ENCODE results near the gene LBX1. TPM values are rescaled to one million over a fixed set of nuclear protein-coding genes. Genes with fewer than 3 reads are reported as not detected.

LBX1 gene
- total and polyA plus RNA-seq, 7 donors: 1.8 to 12.3 (median 7.4) TPM

- peaks cover 0 to 41% (median 7%) of the 10 kb centered on the region in 3 donors for H3K27me3 ChIP-seq (ENCODE audit: insufficient read depth in 3 of 3, low read length in 2 of 3)
- ATAC-seq: peak in 2 of 4 donors; percentile 13 to 30
- no peaks in the 10 kb centered on the region for H3K9me3 ChIP-seq
- no peaks in the 10 kb centered on the region for H3K36me3 ChIP-seq (ENCODE audit: insufficient read depth in 1 of 2, low read depth in 1 of 2)
- peak overlapping the region; percentile 86 for H3K4me3 ChIP-seq
- peaks cover 17% of the 10 kb centered on the region for H3K4me1 ChIP-seq
- TF ChIP-seq, protein P1, sequence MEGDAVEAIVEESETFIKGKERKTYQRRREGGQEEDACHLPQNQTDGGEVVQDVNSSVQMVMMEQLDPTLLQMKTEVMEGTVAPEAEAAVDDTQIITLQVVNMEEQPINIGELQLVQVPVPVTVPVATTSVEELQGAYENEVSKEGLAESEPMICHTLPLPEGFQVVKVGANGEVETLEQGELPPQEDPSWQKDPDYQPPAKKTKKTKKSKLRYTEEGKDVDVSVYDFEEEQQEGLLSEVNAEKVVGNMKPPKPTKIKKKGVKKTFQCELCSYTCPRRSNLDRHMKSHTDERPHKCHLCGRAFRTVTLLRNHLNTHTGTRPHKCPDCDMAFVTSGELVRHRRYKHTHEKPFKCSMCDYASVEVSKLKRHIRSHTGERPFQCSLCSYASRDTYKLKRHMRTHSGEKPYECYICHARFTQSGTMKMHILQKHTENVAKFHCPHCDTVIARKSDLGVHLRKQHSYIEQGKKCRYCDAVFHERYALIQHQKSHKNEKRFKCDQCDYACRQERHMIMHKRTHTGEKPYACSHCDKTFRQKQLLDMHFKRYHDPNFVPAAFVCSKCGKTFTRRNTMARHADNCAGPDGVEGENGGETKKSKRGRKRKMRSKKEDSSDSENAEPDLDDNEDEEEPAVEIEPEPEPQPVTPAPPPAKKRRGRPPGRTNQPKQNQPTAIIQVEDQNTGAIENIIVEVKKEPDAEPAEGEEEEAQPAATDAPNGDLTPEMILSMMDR (IDR thresholded peaks at IDR 0.05): peak; percentile 4
- WGBS, 3 donors: 1 to 3% (median 2%) methylated on average over 48 to 53 of the region's 53 CpGs
- peak in 1 of 2 donors; percentile 69 for DNase-seq
- H3K27ac ChIP-seq: peak overlapping the region; percentile 96
- intact Hi-C loops (cut with DNase I): loop anchor here in 1 of 2 donors (5.0 kb wide), 1 partner anchor 67 kb away; no protein-coding TSS in a partner anchor
These were observed 4.1 kb downstream of the LBX1 start for GRCh38 chr10:101224910-101225823.

GRCh38 chr10:101224060-101224909 lies 5.0 kb downstream of the LBX1 start:
- intact Hi-C loops (cut with DNase I): no loop called here
- TF ChIP-seq, protein P1 (IDR thresholded peaks at IDR 0.05): no peak
- DNase-seq (no peak), ATAC-seq (no peak)
- WGBS, 3 donors: 9 to 14% (median 10%) methylated on average over 56 to 71 of the region's 71 CpGs
- H3K36me3 ChIP-seq (ENCODE audit: insufficient read depth in 1 of 2, low read depth in 1 of 2): no peaks in the 10 kb centered on the region
- peak overlapping the region; percentile 86 for H3K4me3 ChIP-seq
- H3K27me3 ChIP-seq (ENCODE audit: insufficient read depth in 3 of 3, low read length in 2 of 3): peaks cover 0 to 39% (median 4%) of the 10 kb centered on the region in 3 donors
- H3K27ac ChIP-seq: peak overlapping the region; percentile 96
- peaks cover 17% of the 10 kb centered on the region for H3K4me1 ChIP-seq
- no peaks in the 10 kb centered on the region for H3K9me3 ChIP-seq

DNA sequence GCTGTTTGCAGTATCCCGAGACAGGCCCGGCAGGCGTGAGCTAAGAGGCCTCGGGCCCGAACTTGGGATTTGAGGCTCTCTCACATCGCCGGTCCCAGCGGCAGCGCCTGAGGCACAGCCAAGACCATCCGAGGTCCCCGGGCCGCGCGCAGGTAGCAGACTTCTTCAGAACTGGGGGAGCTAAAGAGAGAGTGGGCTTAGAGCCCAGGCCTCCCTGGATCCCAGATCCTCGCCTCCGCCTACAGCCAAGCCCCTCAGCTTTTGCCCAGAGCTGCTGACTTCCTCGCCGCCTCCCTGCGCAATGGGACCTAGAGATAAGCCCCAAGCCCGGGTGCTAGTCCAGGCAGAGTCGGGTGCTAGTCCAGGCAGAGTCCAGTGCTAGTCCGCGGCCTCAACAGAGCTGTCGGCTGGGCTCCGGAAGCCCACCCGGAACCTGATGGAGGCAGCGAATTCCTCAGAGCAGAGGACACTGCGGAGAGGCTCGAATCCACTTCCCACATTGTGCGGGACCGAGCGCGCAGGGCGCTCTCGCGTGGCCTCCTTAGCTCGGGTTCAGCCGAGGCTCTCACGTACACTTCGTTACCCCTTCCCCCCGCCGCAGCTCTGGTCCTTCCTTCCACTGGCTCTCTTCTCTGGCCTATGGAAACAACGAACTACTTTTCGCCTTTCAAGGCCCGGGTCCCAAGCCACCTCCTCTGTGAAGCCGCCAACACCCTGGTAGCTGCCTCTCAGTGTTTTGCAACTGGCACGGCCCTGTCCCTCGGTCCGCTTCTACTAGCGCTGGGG lies 5.8 kb downstream of the LBX1 start:
- intact Hi-C loops (cut with DNase I): no loop called here
- H3K27ac ChIP-seq: peak overlapping the region; percentile 4
- ATAC-seq (peak in 1 of 4 donors; percentile 5), DNase-seq (no peak)
- WGBS, 3 donors: 57 to 62% (median 59%) methylated on average over 47 to 50 of the region's 50 CpGs
- no peaks in the 10 kb centered on the region for H3K9me3 ChIP-seq
- peak overlapping the region; percentile 86 for H3K4me3 ChIP-seq
- peaks cover 0 to 37% (median 4%) of the 10 kb centered on the region in 3 donors for H3K27me3 ChIP-seq (ENCODE audit: insufficient read depth in 3 of 3, low read length in 2 of 3)
- TF ChIP-seq, protein P1 (IDR thresholded peaks at IDR 0.05): no peak
- peaks cover 16% of the 10 kb centered on the region for H3K4me1 ChIP-seq
- H3K36me3 ChIP-seq (ENCODE audit: insufficient read depth in 1 of 2, low read depth in 1 of 2): no peaks in the 10 kb centered on the region

DNA sequence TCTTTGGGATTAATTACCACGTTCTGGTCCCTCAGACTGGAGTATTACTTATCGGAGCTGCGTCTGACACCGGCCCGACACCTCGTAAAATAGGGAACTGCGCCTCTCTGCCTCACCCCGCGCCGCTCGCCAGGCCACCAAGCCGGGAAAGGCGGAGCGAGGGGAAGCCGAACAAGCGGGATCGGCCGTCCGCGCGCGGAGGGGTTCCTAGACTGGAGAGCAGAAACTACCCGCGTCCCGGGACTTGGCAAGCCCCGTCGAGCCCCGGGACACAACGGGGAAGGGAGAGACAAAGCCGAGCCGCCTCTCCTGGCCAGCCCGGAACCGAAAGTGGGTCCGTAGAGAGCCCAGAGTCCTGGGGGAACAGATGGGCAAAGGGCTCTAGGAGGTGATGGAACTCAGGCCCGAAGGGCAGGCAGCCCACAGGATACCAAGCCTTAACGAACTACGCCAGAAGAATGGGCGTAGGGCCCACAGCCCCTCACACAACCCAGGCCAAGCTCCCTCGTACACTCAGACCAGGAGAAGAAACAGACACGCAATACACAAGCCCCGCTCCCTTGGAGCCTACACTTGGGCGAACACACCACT lies 6.5 kb downstream of the LBX1 start:
- TF ChIP-seq, protein P1 (IDR thresholded peaks at IDR 0.05): no peak
- DNase-seq: no peak
- H3K27me3 ChIP-seq (ENCODE audit: insufficient read depth in 3 of 3, low read length in 2 of 3): peaks cover 0 to 36% (median 6%) of the 10 kb centered on the region in 3 donors
- peaks cover 13% of the 10 kb centered on the region for H3K4me1 ChIP-seq
- intact Hi-C loops (cut with DNase I): no loop called here
- peak overlapping the region; percentile 86 for H3K4me3 ChIP-seq
- no peak overlapping the region for H3K27ac ChIP-seq
- H3K36me3 ChIP-seq (ENCODE audit: insufficient read depth in 1 of 2, low read depth in 1 of 2): no peaks in the 10 kb centered on the region
- ATAC-seq: peak in 1 of 4 donors; percentile 9
- H3K9me3 ChIP-seq: no peaks in the 10 kb centered on the region
- WGBS, 3 donors: 42 to 50% (median 43%) methylated on average over 42 of the region's 42 CpGs

Measured in psoas muscle (tissue), 8 donors.